HFFc6 (cell line): ENCODE results near the gene SEMA4G. TPM values are rescaled to one million over a fixed set of nuclear protein-coding genes. Genes with fewer than 3 reads are reported as not detected.

Source experiments
- DNase-seq: peaks from one replicate; pipeline ENCODE4 v3.0.0-alpha.2; 2018
- H3K27ac Mint-ChIP-seq: 2 replicates; pipeline ENCODE4 v1.8.0; 2020; ENCODE audit warnings: mild to moderate bottlenecking, mixed read lengths
- H3K27me3 Mint-ChIP-seq: 2 replicates; pipeline ENCODE4 v1.8.0; 2021; ENCODE audit warnings: mild to moderate bottlenecking, moderate library complexity, mixed read lengths; ENCODE audit not compliant: insufficient read depth
- H3K36me3 Mint-ChIP-seq: 2 replicates; pipeline ENCODE4 v1.8.0; 2021; ENCODE audit warnings: low read depth, mixed read lengths
- H3K4me1 Mint-ChIP-seq: 2 replicates; pipeline ENCODE4 v1.8.0; 2020; ENCODE audit warnings: low read depth, mixed read lengths
- H3K4me3 Mint-ChIP-seq: 2 replicates; pipeline ENCODE4 v1.8.0; 2020; ENCODE audit warnings: mild to moderate bottlenecking, moderate library complexity, mixed read lengths
- H3K9me3 Mint-ChIP-seq: 2 replicates; pipeline ENCODE4 v1.8.0; 2020; ENCODE audit warnings: mild to moderate bottlenecking, mixed read lengths
- long read RNA-seq: library from polyadenylated mRNA; unstranded; transcript quantifications from one replicate; pipeline ENCODE4 v2.0.0, GENCODE V29; 2019
- total RNA-seq, 6 experiments: library from RNA; stranded (reverse); fragmentation: NEBNext Ultra II Directional; extraction: Animal tissue kit (Norgen Biotek cat#: 25700); gene quantifications; 2 replicates in 1 of 6; 3 replicates in 5 of 6; pipeline ENCODE4 v1.2.3, GENCODE V29; 2021
- TF ChIP-seq, protein P1 (sequence below): fragments of 200-600 bp; sonication (generic); IDR thresholded peaks from 2 replicates; pipeline ENCODE4 v1.5.0; 2021; ENCODE audit warnings: antibody characterized with exemption, mild to moderate bottlenecking

Gene SEMA4G
- 1 to 10 TPM; 1.2 to 2.2 (median 1.9) TPM for total RNA-seq
- long read RNA-seq, result 0 reads

DNA sequence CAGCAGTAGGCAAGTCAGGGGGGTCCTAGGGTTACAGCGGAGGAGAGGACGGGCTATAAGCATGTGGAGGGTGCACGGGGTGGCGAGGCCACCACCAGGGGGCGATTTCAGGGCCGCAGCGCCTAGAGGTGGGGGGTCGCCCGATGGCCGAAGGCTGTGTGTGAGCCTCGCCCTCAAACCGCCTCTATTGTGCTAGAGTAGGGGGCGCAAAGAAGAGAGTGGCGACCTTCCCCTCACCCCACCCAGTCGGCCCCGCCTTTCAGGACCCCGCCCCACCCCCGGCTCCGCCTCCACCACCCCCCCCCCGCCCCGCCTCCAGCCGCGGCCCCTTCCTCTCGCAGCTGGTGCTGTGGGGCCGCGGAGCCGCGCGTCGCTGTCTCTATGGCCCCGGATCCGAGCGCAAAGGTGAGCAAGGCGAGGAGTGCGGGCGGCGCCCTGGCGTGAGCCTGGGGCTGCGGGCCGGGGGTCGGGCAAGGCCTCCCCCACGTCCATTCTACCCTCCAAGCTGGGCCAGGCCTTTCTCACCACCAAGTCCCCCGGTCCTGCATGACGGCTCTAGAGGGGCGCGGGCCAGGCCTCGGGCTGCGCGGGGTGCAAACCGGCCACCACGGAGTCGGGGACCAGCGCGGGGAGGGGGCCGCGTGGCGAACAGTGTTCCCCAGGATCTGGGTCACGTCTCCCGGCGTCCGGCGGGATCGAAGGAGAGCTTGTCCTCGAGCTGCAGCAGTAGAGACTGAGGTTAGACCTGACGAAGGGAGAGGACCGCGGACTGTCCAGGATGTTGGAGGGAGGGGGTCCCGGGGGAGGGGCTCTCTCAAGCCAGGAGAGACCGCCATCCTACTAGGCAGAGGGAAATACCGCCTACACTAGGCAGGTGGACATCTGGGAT, at the start of gene SEMA4G:
Gene SEMA4G (plus strand): TSS at position 318 of the 889 bp plus-strand sequence. CDS start 3,409 bp downstream, outside the sequence.
- DNase-seq, result no peak
- TF ChIP-seq, protein P1, sequence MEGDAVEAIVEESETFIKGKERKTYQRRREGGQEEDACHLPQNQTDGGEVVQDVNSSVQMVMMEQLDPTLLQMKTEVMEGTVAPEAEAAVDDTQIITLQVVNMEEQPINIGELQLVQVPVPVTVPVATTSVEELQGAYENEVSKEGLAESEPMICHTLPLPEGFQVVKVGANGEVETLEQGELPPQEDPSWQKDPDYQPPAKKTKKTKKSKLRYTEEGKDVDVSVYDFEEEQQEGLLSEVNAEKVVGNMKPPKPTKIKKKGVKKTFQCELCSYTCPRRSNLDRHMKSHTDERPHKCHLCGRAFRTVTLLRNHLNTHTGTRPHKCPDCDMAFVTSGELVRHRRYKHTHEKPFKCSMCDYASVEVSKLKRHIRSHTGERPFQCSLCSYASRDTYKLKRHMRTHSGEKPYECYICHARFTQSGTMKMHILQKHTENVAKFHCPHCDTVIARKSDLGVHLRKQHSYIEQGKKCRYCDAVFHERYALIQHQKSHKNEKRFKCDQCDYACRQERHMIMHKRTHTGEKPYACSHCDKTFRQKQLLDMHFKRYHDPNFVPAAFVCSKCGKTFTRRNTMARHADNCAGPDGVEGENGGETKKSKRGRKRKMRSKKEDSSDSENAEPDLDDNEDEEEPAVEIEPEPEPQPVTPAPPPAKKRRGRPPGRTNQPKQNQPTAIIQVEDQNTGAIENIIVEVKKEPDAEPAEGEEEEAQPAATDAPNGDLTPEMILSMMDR, result peak; percentile 88
- H3K27me3 Mint-ChIP-seq, result no peaks in the 10 kb centered on the region; the same call in 1 of the 2 replicates
- H3K36me3 Mint-ChIP-seq, result 0 out of 2 replicates have a peak, but pooled peaks cover 5% of the 10 kb centered on the region
- peaks cover 9% of the 10 kb centered on the region for H3K4me1 Mint-ChIP-seq
- peak within 1 kb of the TSS; percentile 81 for H3K4me3 Mint-ChIP-seq
- no peaks in the 10 kb centered on the region for H3K9me3 Mint-ChIP-seq
- H3K27ac Mint-ChIP-seq, result no peak within 1 kb of the TSS

DNA sequence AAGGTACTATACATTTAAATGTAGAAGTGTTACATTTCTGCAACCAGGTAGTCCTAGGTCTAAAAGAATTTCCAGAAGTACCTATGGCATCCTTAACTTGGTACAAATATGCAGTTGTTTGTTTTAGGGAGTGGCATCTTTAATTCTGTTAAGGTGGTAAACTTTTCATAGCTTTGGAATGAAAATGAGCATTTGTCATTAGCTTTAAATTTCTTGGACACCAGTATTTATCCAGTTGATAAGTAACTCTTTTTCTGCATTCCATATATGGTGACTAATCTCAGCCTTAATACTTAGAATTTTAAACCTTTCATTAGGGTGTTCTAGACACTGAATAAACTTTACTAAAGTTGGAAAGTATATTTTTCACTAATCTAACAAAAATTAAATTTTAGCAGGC, 45.7 kb upstream of the SEMA4G start:
- Mint-ChIP-seq H3K27me3 (no peaks in the 10 kb centered on the region), H3K9me3 (no peaks in the 10 kb centered on the region), H3K27ac (peak overlapping the region; percentile 39; the same call in 1 of the 2 replicates), H3K4me1 (peaks cover 37% of the 10 kb centered on the region), H3K4me3 (no peak overlapping the region), H3K36me3 (peaks cover 41% of the 10 kb centered on the region)
- DNase-seq, result no peak
- TF ChIP-seq, protein P1, result no peak

GRCh38 chr10:100927266-100927665, 42.0 kb upstream of the SEMA4G start:
- H3K27me3 Mint-ChIP-seq, result no peaks in the 10 kb centered on the region
- peaks cover 49% of the 10 kb centered on the region for H3K36me3 Mint-ChIP-seq
- H3K27ac Mint-ChIP-seq, result peak overlapping the region; percentile 25; the same call in 1 of the 2 replicates
- H3K9me3 Mint-ChIP-seq, result no peaks in the 10 kb centered on the region
- no peak overlapping the region for H3K4me3 Mint-ChIP-seq
- H3K4me1 Mint-ChIP-seq, result peaks cover 40% of the 10 kb centered on the region
- TF ChIP-seq, protein P1, result no peak
- no peak for DNase-seq

DNA sequence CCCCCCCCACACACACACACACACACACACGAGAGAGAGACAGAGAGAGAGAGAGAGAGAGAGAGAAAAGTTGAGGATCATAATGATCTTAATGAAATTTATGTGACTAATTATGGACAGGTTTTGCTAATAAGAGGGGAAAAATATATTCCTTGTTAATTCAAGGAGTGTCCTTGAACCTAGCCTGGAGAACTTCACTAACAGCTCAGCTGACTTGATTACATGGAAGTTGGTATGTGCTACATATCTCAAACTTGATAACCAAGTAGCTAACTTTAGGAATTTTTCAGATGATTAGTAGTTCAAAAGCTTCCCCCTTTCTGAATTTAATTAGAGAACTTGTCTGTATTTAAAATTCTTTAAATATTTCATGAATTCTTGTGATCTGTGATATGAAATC, 41.3 kb upstream of the SEMA4G start:
- Mint-ChIP-seq H3K4me3 (no peak overlapping the region), H3K36me3 (peaks cover 50% of the 10 kb centered on the region), H3K27me3 (no peaks in the 10 kb centered on the region; the same call in 1 of the 2 replicates), H3K27ac (peak overlapping the region; percentile 25), H3K4me1 (peaks cover 38% of the 10 kb centered on the region), H3K9me3 (no peaks in the 10 kb centered on the region)
- TF ChIP-seq, protein P1, result no peak
- no peak for DNase-seq

DNA sequence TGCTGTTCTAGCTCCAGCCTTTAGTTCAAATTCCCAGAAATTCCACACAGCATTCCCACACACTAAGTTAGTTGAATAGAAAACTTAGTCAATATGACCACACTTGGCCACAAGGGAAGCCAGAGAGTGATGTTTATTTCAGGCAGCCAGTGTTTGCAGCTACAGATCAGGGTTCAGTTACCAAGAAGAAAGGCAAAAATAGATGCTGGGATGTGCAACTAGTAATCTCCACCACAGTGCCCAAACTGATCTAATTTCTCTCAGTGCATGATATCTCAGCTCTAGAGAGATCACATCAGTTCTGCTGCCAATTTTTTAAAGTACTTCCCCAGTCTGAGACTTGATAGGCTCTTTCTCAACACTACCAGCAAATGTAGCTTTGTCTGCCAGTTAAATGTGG, 38.9 kb upstream of the SEMA4G start:
- no peak for DNase-seq

More for the DNA sequence above, 38.9 kb upstream of the SEMA4G start:
- H3K36me3 Mint-ChIP-seq, result peaks cover 37% of the 10 kb centered on the region
- TF ChIP-seq, protein P1, result peak; percentile 44; the same call in 1 of the 2 replicates
- H3K4me1 Mint-ChIP-seq, result peaks cover 20% of the 10 kb centered on the region
- no peak overlapping the region for H3K27ac Mint-ChIP-seq
- no peaks in the 10 kb centered on the region for H3K9me3 Mint-ChIP-seq
- no peak overlapping the region for H3K4me3 Mint-ChIP-seq
- no peaks in the 10 kb centered on the region; the same call in 1 of the 2 replicates for H3K27me3 Mint-ChIP-seq
